ENCODE results near the gene SPDYE18. TPM values are rescaled to one million over a fixed set of nuclear protein-coding genes. Genes with fewer than 3 reads are reported as not detected.

SPDYE18 gene
- total and polyA plus RNA-seq, 7 experiments from 2014 or later = 1.1 to 3.3 (median 1.9) TPM; not detected in 2

Other genes starting within 250 kb of the SPDYE18 start
- gene SPDYE17, start 30.2 kb downstream of the SPDYE18 start, total RNA-seq = not detected
- gene SPDYE17, start 30.2 kb downstream of the SPDYE18 start, polyA plus RNA-seq = not detected
- 10 to 100 TPM; 13.0 to 15.6 (median 14.5) TPM for gene CCDC146, start 60.1 kb upstream of the SPDYE18 start, total RNA-seq
- gene CCDC146, start 60.1 kb upstream of the SPDYE18 start, polyA plus RNA-seq = 1 to 10 TPM in 1 of 2 donors, under 1 TPM in 1; 0.98 to 3.3 TPM
- 100 to 1,000 TPM in 1 of 5 experiments, 10 to 100 TPM in 1, 1 to 10 TPM in 3; 2.8 to 129 (median 3.2) TPM for gene FGL2, start 137.3 kb upstream of the SPDYE18 start, total RNA-seq
- gene FGL2, start 137.3 kb upstream of the SPDYE18 start, polyA plus RNA-seq = under 1 TPM; 0.22 to 0.67 TPM

Measured in naive thymus-derived CD4-positive, alpha-beta T cell (primary cell).